GM23248 (cell line): ENCODE data around the gene PLCB4. TPM values are rescaled to one million over a fixed set of nuclear protein-coding genes. Genes with fewer than 3 reads are reported as not detected.

Source experiments
- DNase-seq: peaks from one replicate; pipeline ENCODE4 v3.0.0-alpha.2; 2015
- H2AFZ ChIP-seq: fragments of 200-600 bp; sonication (generic); 2 replicates; pipeline ENCODE4 v1.6.1; 2016; ENCODE audit warnings: antibody characterized with exemption
- H3F3A ChIP-seq: fragments of 200-600 bp; sonication (generic); 2 replicates; pipeline ENCODE4 v1.6.1; 2016; ENCODE audit warnings: mild to moderate bottlenecking, antibody characterized with exemption, mixed run types; ENCODE audit not compliant: insufficient read depth
- H3K27ac ChIP-seq: fragments of 200-600 bp; sonication (generic); 2 replicates; pipeline ENCODE4 v1.5.1; 2016; ENCODE audit warnings: mild to moderate bottlenecking
- H3K27me3 ChIP-seq: fragments of 200-600 bp; sonication (generic); replicated peaks from 2 replicates; pipeline ENCODE4 v1.6.1; 2016; ENCODE audit warnings: mild to moderate bottlenecking; ENCODE audit not compliant: insufficient read depth
- H3K36me3 ChIP-seq: fragments of 200-600 bp; sonication (generic); 2 replicates; pipeline ENCODE4 v1.6.1; 2016; ENCODE audit warnings: low read depth, mild to moderate bottlenecking
- H3K4me1 ChIP-seq: fragments of 200-600 bp; sonication (generic); 2 replicates; pipeline ENCODE4 v1.6.1; 2016; ENCODE audit warnings: mild to moderate bottlenecking; ENCODE audit not compliant: insufficient read depth
- H3K4me2 ChIP-seq: fragments of 200-600 bp; sonication (generic); one replicate; pipeline ENCODE4 v1.6.1; 2016; ENCODE audit warnings: mild to moderate bottlenecking; ENCODE audit not compliant: unreplicated experiment
- H3K4me3 ChIP-seq: fragments of 200-600 bp; sonication (generic); 2 replicates; pipeline ENCODE4 v1.5.1; 2016; ENCODE audit warnings: mild to moderate bottlenecking
- H3K79me2 ChIP-seq: fragments of 200-600 bp; sonication (generic); 2 replicates; pipeline ENCODE4 v1.6.1; 2016; ENCODE audit warnings: mild to moderate bottlenecking; ENCODE audit not compliant: insufficient read depth
- H3K9ac ChIP-seq: fragments of 200-600 bp; sonication (generic); 2 replicates; pipeline ENCODE4 v1.6.1; 2016; ENCODE audit warnings: mild to moderate bottlenecking
- H3K9me2 ChIP-seq: fragments of 200-600 bp; sonication (generic); 2 replicates; pipeline ENCODE4 v1.6.1; 2016; ENCODE audit warnings: mixed run types, mild to moderate bottlenecking, moderate library complexity; ENCODE audit not compliant: insufficient read depth
- H3K9me3 ChIP-seq: fragments of 200-600 bp; sonication (generic); one replicate; pipeline ENCODE4 v1.6.1; 2017; ENCODE audit warnings: low read depth
- H4K20me1 ChIP-seq: fragments of 200-600 bp; sonication (generic); 2 replicates; pipeline ENCODE4 v1.6.0; 2016; ENCODE audit not compliant: insufficient read depth
- EZH2 ChIP-seq: fragments of 200-600 bp; sonication (generic); IDR thresholded peaks from 2 replicates; pipeline ENCODE4 v1.6.1; 2018; ENCODE audit warnings: antibody characterized with exemption, mild to moderate bottlenecking; ENCODE audit not compliant: insufficient read depth, poor library complexity, severe bottlenecking
- EZH2phosphoT487 ChIP-seq: fragments of 200-600 bp; sonication (generic); IDR thresholded peaks from 2 replicates; pipeline ENCODE4 v1.6.1; 2018; ENCODE audit warnings: antibody characterized with exemption, moderate library complexity, mild to moderate bottlenecking, low read depth; ENCODE audit not compliant: insufficient read depth
- WGBS, 2 experiments: methylation state at CpG; one replicate each; pipeline ENCODE4 v1.1.6; 2015 to 2017; ENCODE audit warnings: low lambda C conversion rate in 2 of 2, low coverage in 1 of 2; ENCODE audit errors: missing lambda C conversion rate in 2 of 2; 5-methylcytosine and 5-hydroxymethylcytosine counted together
- in situ Hi-C: fragments of 300-500 bp; cut with MboI; formaldehyde crosslinking; loops from 2 replicates; pipeline ENCODE4 v1.15.0; 2020
- polyA plus RNA-seq: library from polyadenylated mRNA; unstranded; fragments of >200 nt; fragmentation: Nextera tagmentation; extraction: Ambion mirVana; gene quantifications from 2 replicates; pipeline ENCODE4 v1.2.1, GENCODE V29; 2016
- total RNA-seq: library from RNA; depleted of rRNA; stranded (reverse); fragments of >200 nt; shearing (Covaris generic); gene quantifications from 2 replicates; pipeline ENCODE4 v1.2.3, GENCODE V29; 2014

Gene PLCB4
- total and polyA plus RNA-seq, 2 experiments from 2014 or later = 5.0 to 9.5 TPM

GRCh38 chr20:9200620-9201019 lies 131.7 kb downstream of the PLCB4 start:
- H3K4me3 ChIP-seq = peak overlapping the region; percentile 41
- H3K4me2 ChIP-seq = peak overlapping the region; percentile 70
- no peaks in the 10 kb centered on the region for H3K9me3 ChIP-seq
- H3K27me3 ChIP-seq = no peaks in the 10 kb centered on the region
- in situ Hi-C loops = no loop called here
- H3K4me1 ChIP-seq = peaks cover 13% of the 10 kb centered on the region
- no peaks in the 10 kb centered on the region for H3K9me2 ChIP-seq
- WGBS, 2 experiments = 0 to 20% methylated on average over 1 of the region's 1 CpG
- H3F3A ChIP-seq = peaks cover 25% of the 10 kb centered on the region
- peak overlapping the region; percentile 30 for H3K27ac ChIP-seq
- H3K9ac ChIP-seq = no peak overlapping the region; the same call in 1 of the 2 replicates
- peak overlapping the region; percentile 39; the same call in 1 of the 2 replicates for H2AFZ ChIP-seq
- no peaks in the 10 kb centered on the region for H4K20me1 ChIP-seq
- TF ChIP-seq EZH2 (no peak), EZH2phosphoT487 (no peak)
- no peaks in the 10 kb centered on the region for H3K79me2 ChIP-seq
- peak; percentile 64 for DNase-seq
- H3K36me3 ChIP-seq = no peaks in the 10 kb centered on the region

GRCh38 chr20:9202420-9203080 lies 133.7 kb downstream of the PLCB4 start:
- Histone ChIP-seq H3K4me1 (peaks cover 13% of the 10 kb centered on the region), H4K20me1 (no peaks in the 10 kb centered on the region), H3K9me3 (no peaks in the 10 kb centered on the region), H3K36me3 (no peaks in the 10 kb centered on the region), H3K9ac (no peak overlapping the region), H3K27ac (no peak overlapping the region), H3K4me2 (no peak overlapping the region), H3K79me2 (no peaks in the 10 kb centered on the region), H2AFZ (no peak overlapping the region), H3K9me2 (no peaks in the 10 kb centered on the region), H3K27me3 (no peaks in the 10 kb centered on the region), H3K4me3 (no peak overlapping the region), H3F3A (peaks cover 25% of the 10 kb centered on the region)
- WGBS, 2 experiments = 98% methylated on average over 3 of the region's 3 CpGs
- TF ChIP-seq EZH2 (no peak), EZH2phosphoT487 (no peak)
- DNase-seq = peak; percentile 13
- in situ Hi-C loops = no loop called here

- no peaks in the 10 kb centered on the region for H3K9me2 ChIP-seq
- H3K4me2 ChIP-seq = no peak overlapping the region
- H3K4me3 ChIP-seq = no peak overlapping the region
- no peaks in the 10 kb centered on the region for H3K27me3 ChIP-seq
- H3K9me3 ChIP-seq = no peaks in the 10 kb centered on the region
- peak; percentile 21 for DNase-seq
- H3K27ac ChIP-seq = no peak overlapping the region
- no peak overlapping the region for H2AFZ ChIP-seq
- H3K9ac ChIP-seq = no peak overlapping the region
- H3K4me1 ChIP-seq = peaks cover 13% of the 10 kb centered on the region
- H3K79me2 ChIP-seq = no peaks in the 10 kb centered on the region
- TF ChIP-seq EZH2 = no peak
- TF ChIP-seq EZH2phosphoT487 = no peak
- in situ Hi-C loops = no loop called here
- H3K36me3 ChIP-seq = no peaks in the 10 kb centered on the region
- H4K20me1 ChIP-seq = no peaks in the 10 kb centered on the region
- H3F3A ChIP-seq = peaks cover 25% of the 10 kb centered on the region
Measured at GRCh38 chr20:9203081-9203447, 134.2 kb downstream of the PLCB4 start.

DNA sequence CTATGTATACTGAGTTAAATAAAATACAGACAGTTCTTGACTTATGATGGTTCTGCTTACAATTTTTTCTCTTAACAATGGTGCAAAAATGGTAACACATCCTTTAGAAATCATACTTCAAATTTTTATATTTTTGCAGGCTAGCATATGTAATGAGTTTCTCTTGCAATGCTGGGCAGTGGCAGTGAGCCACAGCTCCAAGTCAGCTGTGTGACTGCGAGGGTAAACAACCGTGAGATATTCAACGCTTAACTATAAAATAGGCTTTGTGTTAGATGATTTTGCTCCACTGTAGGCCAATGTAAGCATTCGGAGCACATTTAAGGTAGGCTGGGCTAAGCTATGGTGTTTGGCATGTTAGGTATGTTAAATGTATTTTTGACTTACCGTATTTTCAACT lies 136.1 kb downstream of the PLCB4 start:
- Histone ChIP-seq H3K4me3 (no peak overlapping the region), H4K20me1 (no peaks in the 10 kb centered on the region), H3K27ac (no peak overlapping the region), H3K9me3 (no peaks in the 10 kb centered on the region), H3K4me2 (no peak overlapping the region), H3K79me2 (no peaks in the 10 kb centered on the region), H3K9me2 (no peaks in the 10 kb centered on the region), H3K36me3 (no peaks in the 10 kb centered on the region), H3K27me3 (no peaks in the 10 kb centered on the region), H3F3A (peaks cover 17% of the 10 kb centered on the region), H2AFZ (no peak overlapping the region), H3K4me1 (peaks cover 13% of the 10 kb centered on the region), H3K9ac (no peak overlapping the region)
- in situ Hi-C loops = no loop called here
- DNase-seq = no peak
- TF ChIP-seq EZH2 (no peak), EZH2phosphoT487 (no peak)
- WGBS, 2 experiments = 96 to 97% methylated on average over 5 of the region's 5 CpGs

DNA sequence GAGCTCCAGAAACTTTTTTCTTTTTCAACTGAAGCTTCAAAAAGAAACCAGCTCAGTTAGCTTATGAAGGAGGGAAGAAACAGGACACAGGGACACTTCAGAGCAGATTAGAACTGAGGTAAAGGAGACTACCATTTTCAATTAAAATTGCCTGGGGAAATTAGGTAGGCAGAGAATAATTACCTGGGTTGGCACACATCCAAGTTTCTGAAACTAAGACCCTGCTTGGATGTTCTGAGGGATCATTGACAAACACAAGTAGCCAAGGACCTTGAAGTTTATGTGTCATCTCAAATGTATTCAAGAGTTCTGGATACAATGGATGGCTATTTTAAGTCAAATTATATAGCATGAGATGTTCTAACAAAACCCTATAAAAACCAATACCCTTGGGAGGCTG lies 137.6 kb downstream of the PLCB4 start:
- H3K4me1 ChIP-seq = no peaks in the 10 kb centered on the region
- H3K36me3 ChIP-seq = no peaks in the 10 kb centered on the region
- no peak overlapping the region for H3K4me3 ChIP-seq
- H2AFZ ChIP-seq = no peak overlapping the region
- in situ Hi-C loops = no loop called here
- H3K79me2 ChIP-seq = no peaks in the 10 kb centered on the region
- TF ChIP-seq EZH2 (no peak), EZH2phosphoT487 (no peak)
- peaks cover 4% of the 10 kb centered on the region; the same call in 1 of the 2 replicates for H3F3A ChIP-seq
- H3K4me2 ChIP-seq = no peak overlapping the region
- H3K9me2 ChIP-seq = no peaks in the 10 kb centered on the region
- H4K20me1 ChIP-seq = no peaks in the 10 kb centered on the region
- no peaks in the 10 kb centered on the region for H3K9me3 ChIP-seq
- DNase-seq = no peak
- no peak overlapping the region for H3K9ac ChIP-seq
- no peaks in the 10 kb centered on the region for H3K27me3 ChIP-seq
- H3K27ac ChIP-seq = no peak overlapping the region
